Spleen (tissue), 11 donors: ENCODE data around the gene SIAH2. TPM values are rescaled to one million over a fixed set of nuclear protein-coding genes. Genes with fewer than 3 reads are reported as not detected.

Experiments used
- DNase-seq: peaks from one replicate; pipeline ENCODE4 v3.0.0-alpha.2; 2020
- H3K27ac ChIP-seq, 8 donors: fragments of 200-600 bp; sonication (generic) in 7 of 8; 1 replicate in 4 of 8; 2 replicates in 4 of 8; pipeline versions ENCODE4 v1.5.0 to v1.8.0; 2016 to 2021; ENCODE audit warnings: inconsistent platforms in 4 of 8, mild to moderate bottlenecking in 4 of 8, moderate library complexity in 1 of 8
- H3K27me3 ChIP-seq, 7 donors: fragments of 200-600 bp; sonication (generic) in 6 of 7; replicated peaks in 1 of 7; 1 replicate in 4 of 7; 2 replicates in 3 of 7; pipeline versions ENCODE4 v1.5.0 to v1.8.0; 2016 to 2021; ENCODE audit warnings: inconsistent platforms in 3 of 7, mild to moderate bottlenecking in 1 of 7
- H3K36me3 ChIP-seq, 6 donors: fragments of 200-600 bp; sonication (generic) in 5 of 6; 1 replicate in 4 of 6; 2 replicates in 2 of 6; pipeline versions ENCODE4 v1.5.0 to v1.8.0; 2016 to 2021; ENCODE audit warnings: inconsistent platforms in 2 of 6
- H3K4me1 ChIP-seq, 6 donors: fragments of 200-600 bp; sonication (generic) in 5 of 6; 1 replicate in 3 of 6; 2 replicates in 3 of 6; pipeline versions ENCODE4 v1.5.0 to v1.8.0; 2016 to 2021; ENCODE audit warnings: inconsistent platforms in 3 of 6
- H3K4me3 ChIP-seq, 8 donors: fragments of 200-600 bp; sonication (generic) in 7 of 8; 1 replicate in 4 of 8; 2 replicates in 4 of 8; pipeline versions ENCODE4 v1.5.0 to v1.8.0; 2016 to 2021; ENCODE audit warnings: inconsistent platforms in 4 of 8, mild to moderate bottlenecking in 4 of 8, moderate library complexity in 2 of 8
- H3K9me3 ChIP-seq, 8 donors: fragments of 200-600 bp; sonication (generic) in 7 of 8; 1 replicate in 4 of 8; 2 replicates in 4 of 8; pipeline versions ENCODE4 v1.5.0 to v1.8.0; 2016 to 2021; ENCODE audit warnings: inconsistent platforms in 4 of 8
- POLR2A ChIP-seq, 3 donors: fragments of 450-650 bp; IDR thresholded peaks; one replicate each; pipeline ENCODE4 v1.5.1; 2017; ENCODE audit warnings: antibody characterized with exemption in 3 of 3, mild to moderate bottlenecking in 1 of 3
- POLR2AphosphoS5 ChIP-seq, 3 donors: sonication (generic); formaldehyde crosslinking; IDR thresholded peaks; one replicate each; pipeline ENCODE4 v1.5.1; 2017; ENCODE audit warnings: antibody characterized with exemption in 3 of 3
- WGBS, 5 donors: extraction: QIAGEN DNeasy Blood & Tissue Kit in 3 of 5; methylation state at CpG; one replicate each; pipeline versions ENCODE4 v1.1.5 to v1.1.7; 2013 to 2018; 5-methylcytosine and 5-hydroxymethylcytosine counted together
- intact Hi-C: fragments of 100-400 bp; cut with DNase I; formaldehyde crosslinking; loops from one replicate; pipeline ENCODE4 v1.15.0; 2023; ENCODE audit warnings: low total_unique reads
- polyA plus RNA-seq, 3 donors: library from polyadenylated mRNA; stranded (reverse); fragments of 200-250 nt; gene quantifications; one replicate each; pipeline ENCODE4 v1.2.1, GENCODE V29; 2013
- total RNA-seq, 7 donors: library from RNA; depleted of rRNA in 3 of 7; stranded (reverse); fragments of >200 nt in 3 of 7; fragmentation: NEBNext Ultra II Directional in 4 of 7; extraction: Animal tissue kit (Norgen Biotek cat#: 25700) in 4 of 7; gene quantifications; one replicate each; pipeline versions ENCODE4 v1.1.0 to v1.2.1, GENCODE V29; 2016 to 2021
- TF ChIP-seq, protein P1 (sequence below), 11 experiments: fragments of 200-600 bp in 7 of 11; fragments of 450-650 bp in 4 of 11; sonication (generic) in 4 of 11; IDR thresholded peaks in 8 of 11; conservative IDR thresholded peaks in 3 of 11; 1 replicate in 7 of 11; 2 replicates in 4 of 11; pipeline versions ENCODE4 v1.4.0 to v1.8.0; 2016 to 2021; ENCODE audit warnings: antibody characterized with exemption in 11 of 11, inconsistent platforms in 4 of 11, mild to moderate bottlenecking in 1 of 11
- donor health status: healthy with polysubstance abuse.
- donor health status: DM: no; HTN: no; CAD: no; lungs with moderate emphysema.
- donor health status: DM: no; HTN: no; CAD: no.
- donor health status: Bipolar disorder and iron deficiency.
- donor health status: healthy.
- donor health status: DM: no; HTN: no; CAD: no.
- donor health status: DM: yes; HTN: yes; CAD: no.

SIAH2 gene
- total and polyA plus RNA-seq, 10 donors, result 13.6 to 71.3 (median 27.4) TPM

- TF ChIP-seq POLR2AphosphoS5 (IDR thresholded peaks at IDR 0.05), result no peak
- no peak for TF ChIP-seq POLR2A (IDR thresholded peaks at IDR 0.05)
- TF ChIP-seq, protein P1, sequence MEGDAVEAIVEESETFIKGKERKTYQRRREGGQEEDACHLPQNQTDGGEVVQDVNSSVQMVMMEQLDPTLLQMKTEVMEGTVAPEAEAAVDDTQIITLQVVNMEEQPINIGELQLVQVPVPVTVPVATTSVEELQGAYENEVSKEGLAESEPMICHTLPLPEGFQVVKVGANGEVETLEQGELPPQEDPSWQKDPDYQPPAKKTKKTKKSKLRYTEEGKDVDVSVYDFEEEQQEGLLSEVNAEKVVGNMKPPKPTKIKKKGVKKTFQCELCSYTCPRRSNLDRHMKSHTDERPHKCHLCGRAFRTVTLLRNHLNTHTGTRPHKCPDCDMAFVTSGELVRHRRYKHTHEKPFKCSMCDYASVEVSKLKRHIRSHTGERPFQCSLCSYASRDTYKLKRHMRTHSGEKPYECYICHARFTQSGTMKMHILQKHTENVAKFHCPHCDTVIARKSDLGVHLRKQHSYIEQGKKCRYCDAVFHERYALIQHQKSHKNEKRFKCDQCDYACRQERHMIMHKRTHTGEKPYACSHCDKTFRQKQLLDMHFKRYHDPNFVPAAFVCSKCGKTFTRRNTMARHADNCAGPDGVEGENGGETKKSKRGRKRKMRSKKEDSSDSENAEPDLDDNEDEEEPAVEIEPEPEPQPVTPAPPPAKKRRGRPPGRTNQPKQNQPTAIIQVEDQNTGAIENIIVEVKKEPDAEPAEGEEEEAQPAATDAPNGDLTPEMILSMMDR (IDR thresholded peaks at IDR 0.05 in 8 of 11, conservative IDR thresholded peaks at IDR 0.05 in 3 of 11), result no peak
Observed at GRCh38 chr3:150806185-150806835, 43.3 kb upstream of the SIAH2 start.

DNA sequence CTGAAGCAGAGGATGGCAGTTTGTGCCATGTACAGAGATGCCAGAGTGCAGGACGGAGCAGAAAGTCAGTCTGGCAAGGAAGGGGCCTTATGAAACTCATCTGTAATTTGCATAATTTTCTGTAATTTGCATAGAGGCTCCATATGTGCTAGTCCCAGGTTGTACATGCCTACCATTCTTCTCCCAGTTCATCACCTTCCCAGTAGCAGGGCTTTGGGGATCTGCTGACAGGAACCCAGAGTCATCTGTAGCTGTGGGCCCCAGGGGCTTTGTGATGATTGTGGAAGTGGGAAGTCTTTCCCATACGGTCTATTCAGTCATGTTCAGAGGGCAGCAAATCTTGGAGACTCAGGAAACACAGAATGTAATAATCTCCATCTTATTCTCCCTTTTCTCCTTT is 42.4 kb upstream of the SIAH2 start:
- Histone ChIP-seq H3K4me3 (no peak overlapping the region), H3K4me1 (no peaks in the 10 kb centered on the region), H3K27me3 (no peaks in the 10 kb centered on the region), H3K36me3 (no peaks in the 10 kb centered on the region), H3K27ac (no peak overlapping the region), H3K9me3 (no peaks in the 10 kb centered on the region)
- TF ChIP-seq, protein P1 (IDR thresholded peaks at IDR 0.05 in 8 of 11, conservative IDR thresholded peaks at IDR 0.05 in 3 of 11), result no peak
- no peak for TF ChIP-seq POLR2AphosphoS5 (IDR thresholded peaks at IDR 0.05)
- no peak for TF ChIP-seq POLR2A (IDR thresholded peaks at IDR 0.05)
- no peak for DNase-seq
- intact Hi-C loops, result no loop called here
- WGBS, 5 donors, result 54 to 81% (median 66%) methylated on average over 2 of the region's 2 CpGs

More at GRCh38 chr3:150806185-150806835, 43.3 kb upstream of the SIAH2 start:
- no peak for DNase-seq
- no peaks in the 10 kb centered on the region for H3K4me1 ChIP-seq
- no peaks in the 10 kb centered on the region for H3K27me3 ChIP-seq
- H3K27ac ChIP-seq, result no peak overlapping the region
- H3K9me3 ChIP-seq, result no peaks in the 10 kb centered on the region
- H3K4me3 ChIP-seq, result no peak overlapping the region
- intact Hi-C loops, result no loop called here
- no peaks in the 10 kb centered on the region for H3K36me3 ChIP-seq
- 74 to 84% (median 77%) methylated on average over 5 of the region's 5 CpGs for WGBS, 5 donors

GRCh38 chr3:150803440-150803985 is 40.5 kb upstream of the SIAH2 start:
- Histone ChIP-seq H3K4me1 (peaks cover 0 to 7% (median 0%) of the 10 kb centered on the region in 6 donors), H3K4me3 (no peak overlapping the region), H3K27me3 (peaks cover 0 to 9% (median 0%) of the 10 kb centered on the region in 7 donors), H3K9me3 (no peaks in the 10 kb centered on the region), H3K27ac (no peak overlapping the region), H3K36me3 (no peaks in the 10 kb centered on the region)
- 88 to 93% (median 92%) methylated on average over 9 of the region's 9 CpGs for WGBS, 5 donors
- TF ChIP-seq, protein P1 (IDR thresholded peaks at IDR 0.05 in 8 of 11, conservative IDR thresholded peaks at IDR 0.05 in 3 of 11), result no peak
- TF ChIP-seq POLR2AphosphoS5 (IDR thresholded peaks at IDR 0.05) (no peak), POLR2A (IDR thresholded peaks at IDR 0.05) (no peak)
- DNase-seq, result no peak
- intact Hi-C loops, result no loop called here

DNA sequence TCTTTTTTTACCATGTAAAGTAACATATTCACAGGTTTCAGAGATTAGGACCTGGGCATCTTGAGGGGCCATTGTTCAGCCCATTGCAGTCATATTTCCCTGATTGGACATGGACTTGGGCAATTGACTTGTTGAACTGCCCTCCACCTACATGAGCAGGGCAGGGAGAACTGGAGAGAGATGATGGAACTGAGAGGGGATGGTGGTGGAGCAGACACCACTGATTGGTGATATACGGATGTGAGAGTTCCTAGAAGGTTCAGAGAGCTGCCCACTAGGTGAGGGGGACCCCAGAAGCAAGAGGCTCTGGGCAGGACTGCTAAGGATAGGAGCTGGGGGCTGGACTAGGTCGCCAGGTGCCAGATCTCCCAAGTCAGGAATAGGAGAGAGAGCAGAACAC is 37.8 kb upstream of the SIAH2 start:
- H3K36me3 ChIP-seq, result no peaks in the 10 kb centered on the region
- TF ChIP-seq POLR2AphosphoS5 (IDR thresholded peaks at IDR 0.05) (no peak), POLR2A (IDR thresholded peaks at IDR 0.05) (no peak)
- TF ChIP-seq, protein P1 (IDR thresholded peaks at IDR 0.05 in 8 of 11, conservative IDR thresholded peaks at IDR 0.05 in 3 of 11), result no peak
- H3K27ac ChIP-seq, result no peak overlapping the region
- intact Hi-C loops, result no loop called here
- no peak for DNase-seq
- peaks cover 0 to 9% (median 0%) of the 10 kb centered on the region in 7 donors for H3K27me3 ChIP-seq
- peaks cover 0 to 13% (median 3%) of the 10 kb centered on the region in 6 donors for H3K4me1 ChIP-seq
- H3K4me3 ChIP-seq, result no peak overlapping the region
- H3K9me3 ChIP-seq, result no peaks in the 10 kb centered on the region
- WGBS, 5 donors, result 60 to 85% (median 81%) methylated on average over 2 of the region's 2 CpGs
